ENCODE results near the gene SLC23A2.

Gene SLC23A2

GRCh38 chr20:4887586-4887985, 113.7 kb downstream of the SLC23A2 start:
- Histone ChIP-seq H2AFZ (ENCODE audit: low read length) (no peak overlapping the region), H3K14ac (ENCODE audit: low read length) (no peak overlapping the region), H2BK5ac (ENCODE audit: low read length) (no peak overlapping the region), H3K79me1 (ENCODE audit: low read depth, low read length) (no peaks in the 10 kb centered on the region), H3K23ac (ENCODE audit: low read depth, low read length, poor library complexity) (no peak overlapping the region), H3K18ac (ENCODE audit: low read length) (no peak overlapping the region), H2BK15ac (ENCODE audit: low read length) (no peak overlapping the region), H3K9ac (ENCODE audit: low read depth, low read length, poor library complexity) (no peak overlapping the region), H2BK120ac (ENCODE audit: low read depth, low read length) (no peak overlapping the region), H4K8ac (ENCODE audit: low read depth, low read length) (no peak overlapping the region), H3K9me3 (replicated peaks in 1 of 2; ENCODE audit: control insufficient read depth in 2 of 2, insufficient read depth in 1 of 2, low read depth in 1 of 2, low read length in 2 of 2) (no peaks in the 10 kb centered on the region), H3K4me1 (ENCODE audit: control insufficient read depth in 2 of 2, insufficient read depth in 1 of 2, low read depth in 1 of 2, low read length in 2 of 2) (peaks cover 0 to 5% of the 10 kb centered on the region in 2 donors), H3K4ac (ENCODE audit: low read length) (no peak overlapping the region), H2AK5ac (ENCODE audit: low read depth, low read length) (no peak overlapping the region), H4K91ac (ENCODE audit: low read depth, low read length, poor library complexity) (no peak overlapping the region), H3K4me3 (ENCODE audit: low read length in 2 of 2) (no peak overlapping the region), H3K36me3 (replicated peaks in 1 of 2; ENCODE audit: control insufficient read depth in 2 of 2, insufficient read depth in 2 of 2, low read length in 2 of 2) (peaks cover 0 to 8% of the 10 kb centered on the region in 2 donors), H3K27ac (replicated peaks; ENCODE audit: low read length) (no peak overlapping the region), H3K4me2 (ENCODE audit: insufficient read depth, low read length, poor library complexity, severe bottlenecking) (no peak overlapping the region), H3K27me3 (ENCODE audit: control insufficient read depth in 3 of 3, insufficient read depth in 3 of 3, low read depth in 1 of 3, low read length in 3 of 3) (no peaks in the 10 kb centered on the region), H2BK12ac (ENCODE audit: low read length) (no peak overlapping the region)
- no peak for DNase-seq (ENCODE audit: low spot score)
- WGBS, 2 donors (ENCODE audit: extremely low coverage in 2 of 2, insufficient read length in 2 of 2, insufficient replicate concordance in 1 of 2), result no CpG with 5 or more reads among the region's 11 CpGs

GRCh38 chr20:4886771-4887527, 114.4 kb downstream of the SLC23A2 start:
- WGBS, 2 donors (ENCODE audit: extremely low coverage in 2 of 2, insufficient read length in 2 of 2, insufficient replicate concordance in 1 of 2), result no CpG with 5 or more reads among the region's 8 CpGs
- H2BK120ac ChIP-seq (ENCODE audit: low read depth, low read length), result no peak overlapping the region

GRCh38 chr20:4885877-4886276, 115.4 kb downstream of the SLC23A2 start:
- peaks cover 0 to 13% of the 10 kb centered on the region in 2 donors for H3K36me3 ChIP-seq (replicated peaks in 1 of 2; ENCODE audit: control insufficient read depth in 2 of 2, insufficient read depth in 2 of 2, low read length in 2 of 2)
- no peak overlapping the region for H2BK12ac ChIP-seq (ENCODE audit: low read length)
- no peaks in the 10 kb centered on the region for H3K27me3 ChIP-seq (ENCODE audit: control insufficient read depth in 3 of 3, insufficient read depth in 3 of 3, low read depth in 1 of 3, low read length in 3 of 3)
- H3K23ac ChIP-seq (ENCODE audit: low read depth, low read length, poor library complexity), result no peak overlapping the region
- no peak overlapping the region for H4K8ac ChIP-seq (ENCODE audit: low read depth, low read length)
- no peak overlapping the region for H3K27ac ChIP-seq (replicated peaks; ENCODE audit: low read length)
- no peak overlapping the region for H3K4me2 ChIP-seq (ENCODE audit: insufficient read depth, low read length, poor library complexity, severe bottlenecking)
- no peak overlapping the region for H2AK5ac ChIP-seq (ENCODE audit: low read depth, low read length)
- H2BK120ac ChIP-seq (ENCODE audit: low read depth, low read length), result no peak overlapping the region
- no peak overlapping the region for H3K9ac ChIP-seq (ENCODE audit: low read depth, low read length, poor library complexity)
- no peak overlapping the region for H4K91ac ChIP-seq (ENCODE audit: low read depth, low read length, poor library complexity)
- no peak overlapping the region for H2BK5ac ChIP-seq (ENCODE audit: low read length)
- no peaks in the 10 kb centered on the region for H3K79me1 ChIP-seq (ENCODE audit: low read depth, low read length)
- no peaks in the 10 kb centered on the region for H3K9me3 ChIP-seq (replicated peaks in 1 of 2; ENCODE audit: control insufficient read depth in 2 of 2, insufficient read depth in 1 of 2, low read depth in 1 of 2, low read length in 2 of 2)
- no peak overlapping the region for H3K4me3 ChIP-seq (ENCODE audit: low read length in 2 of 2)
- no peaks in the 10 kb centered on the region for H3K4me1 ChIP-seq (ENCODE audit: control insufficient read depth in 2 of 2, insufficient read depth in 1 of 2, low read depth in 1 of 2, low read length in 2 of 2)
- H3K4ac ChIP-seq (ENCODE audit: low read length), result no peak overlapping the region
- WGBS, 2 donors (ENCODE audit: extremely low coverage in 2 of 2, insufficient read length in 2 of 2, insufficient replicate concordance in 1 of 2), result no CpG with 5 or more reads among the region's 8 CpGs
- H2BK15ac ChIP-seq (ENCODE audit: low read length), result no peak overlapping the region
- no peak overlapping the region for H3K18ac ChIP-seq (ENCODE audit: low read length)
- H3K14ac ChIP-seq (ENCODE audit: low read length), result no peak overlapping the region
- H2AFZ ChIP-seq (ENCODE audit: low read length), result no peak overlapping the region
- DNase-seq (ENCODE audit: low spot score), result no peak

More at GRCh38 chr20:4886771-4887527, 114.4 kb downstream of the SLC23A2 start:
- Histone ChIP-seq H3K4me3 (ENCODE audit: low read length in 2 of 2) (no peak overlapping the region), H2AFZ (ENCODE audit: low read length) (no peak overlapping the region), H3K9ac (ENCODE audit: low read depth, low read length, poor library complexity) (no peak overlapping the region), H3K4ac (ENCODE audit: low read length) (no peak overlapping the region), H2AK5ac (ENCODE audit: low read depth, low read length) (no peak overlapping the region), H3K18ac (ENCODE audit: low read length) (no peak overlapping the region), H3K79me1 (ENCODE audit: low read depth, low read length) (no peaks in the 10 kb centered on the region), H3K14ac (ENCODE audit: low read length) (no peak overlapping the region), H3K4me2 (ENCODE audit: insufficient read depth, low read length, poor library complexity, severe bottlenecking) (no peak overlapping the region), H3K27me3 (ENCODE audit: control insufficient read depth in 3 of 3, insufficient read depth in 3 of 3, low read depth in 1 of 3, low read length in 3 of 3) (no peaks in the 10 kb centered on the region), H3K27ac (replicated peaks; ENCODE audit: low read length) (no peak overlapping the region), H2BK12ac (ENCODE audit: low read length) (no peak overlapping the region), H3K4me1 (ENCODE audit: control insufficient read depth in 2 of 2, insufficient read depth in 1 of 2, low read depth in 1 of 2, low read length in 2 of 2) (peaks cover 0 to 5% of the 10 kb centered on the region in 2 donors), H4K8ac (ENCODE audit: low read depth, low read length) (no peak overlapping the region), H4K91ac (ENCODE audit: low read depth, low read length, poor library complexity) (no peak overlapping the region), H2BK15ac (ENCODE audit: low read length) (no peak overlapping the region), H2BK5ac (ENCODE audit: low read length) (no peak overlapping the region), H3K9me3 (replicated peaks in 1 of 2; ENCODE audit: control insufficient read depth in 2 of 2, insufficient read depth in 1 of 2, low read depth in 1 of 2, low read length in 2 of 2) (no peaks in the 10 kb centered on the region), H3K36me3 (replicated peaks in 1 of 2; ENCODE audit: control insufficient read depth in 2 of 2, insufficient read depth in 2 of 2, low read length in 2 of 2) (peaks cover 0 to 10% of the 10 kb centered on the region in 2 donors), H3K23ac (ENCODE audit: low read depth, low read length, poor library complexity) (no peak overlapping the region)
- DNase-seq (ENCODE audit: low spot score), result no peak

- H3K4me1 ChIP-seq (ENCODE audit: control insufficient read depth in 2 of 2, insufficient read depth in 1 of 2, low read depth in 1 of 2, low read length in 2 of 2), result peaks cover 0 to 7% of the 10 kb centered on the region in 2 donors
- no CpG with 5 or more reads among the region's 7 CpGs for WGBS, 2 donors (ENCODE audit: extremely low coverage in 2 of 2, insufficient read length in 2 of 2, insufficient replicate concordance in 1 of 2)
- no peak overlapping the region for H4K91ac ChIP-seq (ENCODE audit: low read depth, low read length, poor library complexity)
- no peaks in the 10 kb centered on the region for H3K79me1 ChIP-seq (ENCODE audit: low read depth, low read length)
- H3K4me2 ChIP-seq (ENCODE audit: insufficient read depth, low read length, poor library complexity, severe bottlenecking), result no peak overlapping the region
- no peak overlapping the region for H2AFZ ChIP-seq (ENCODE audit: low read length)
- no peak overlapping the region for H3K23ac ChIP-seq (ENCODE audit: low read depth, low read length, poor library complexity)
- H4K8ac ChIP-seq (ENCODE audit: low read depth, low read length), result no peak overlapping the region
- no peaks in the 10 kb centered on the region for H3K27me3 ChIP-seq (ENCODE audit: control insufficient read depth in 3 of 3, insufficient read depth in 3 of 3, low read depth in 1 of 3, low read length in 3 of 3)
- no peak overlapping the region for H3K14ac ChIP-seq (ENCODE audit: low read length)
- H3K9me3 ChIP-seq (replicated peaks in 1 of 2; ENCODE audit: control insufficient read depth in 2 of 2, insufficient read depth in 1 of 2, low read depth in 1 of 2, low read length in 2 of 2), result no peaks in the 10 kb centered on the region
- no peak overlapping the region for H2BK5ac ChIP-seq (ENCODE audit: low read length)
- H3K9ac ChIP-seq (ENCODE audit: low read depth, low read length, poor library complexity), result no peak overlapping the region
- no peak for DNase-seq (ENCODE audit: low spot score)
- no peak overlapping the region for H2BK15ac ChIP-seq (ENCODE audit: low read length)
- H3K36me3 ChIP-seq (replicated peaks in 1 of 2; ENCODE audit: control insufficient read depth in 2 of 2, insufficient read depth in 2 of 2, low read length in 2 of 2), result peaks cover 0 to 20% of the 10 kb centered on the region in 2 donors
- H2BK120ac ChIP-seq (ENCODE audit: low read depth, low read length), result no peak overlapping the region
- H3K18ac ChIP-seq (ENCODE audit: low read length), result no peak overlapping the region
- H3K4me3 ChIP-seq (ENCODE audit: low read length in 2 of 2), result no peak overlapping the region
- no peak overlapping the region for H3K27ac ChIP-seq (replicated peaks; ENCODE audit: low read length)
- no peak overlapping the region for H2BK12ac ChIP-seq (ENCODE audit: low read length)
- H3K4ac ChIP-seq (ENCODE audit: low read length), result no peak overlapping the region
- no peak overlapping the region for H2AK5ac ChIP-seq (ENCODE audit: low read depth, low read length)
Measured at GRCh38 chr20:4883546-4883945, 117.8 kb downstream of the SLC23A2 start.

Measured in neuronal stem cell (in vitro differentiated cells).